ENCODE results near the gene ELOB. TPM values are rescaled to one million over a fixed set of nuclear protein-coding genes. Genes with fewer than 3 reads are reported as not detected.

Gene ELOB
- total and polyA plus RNA-seq, 2 of the 13 experiments (the other 11 are each of a cell fraction or from before 2014, with no cell fraction given): 208 to 225 TPM

DNA sequence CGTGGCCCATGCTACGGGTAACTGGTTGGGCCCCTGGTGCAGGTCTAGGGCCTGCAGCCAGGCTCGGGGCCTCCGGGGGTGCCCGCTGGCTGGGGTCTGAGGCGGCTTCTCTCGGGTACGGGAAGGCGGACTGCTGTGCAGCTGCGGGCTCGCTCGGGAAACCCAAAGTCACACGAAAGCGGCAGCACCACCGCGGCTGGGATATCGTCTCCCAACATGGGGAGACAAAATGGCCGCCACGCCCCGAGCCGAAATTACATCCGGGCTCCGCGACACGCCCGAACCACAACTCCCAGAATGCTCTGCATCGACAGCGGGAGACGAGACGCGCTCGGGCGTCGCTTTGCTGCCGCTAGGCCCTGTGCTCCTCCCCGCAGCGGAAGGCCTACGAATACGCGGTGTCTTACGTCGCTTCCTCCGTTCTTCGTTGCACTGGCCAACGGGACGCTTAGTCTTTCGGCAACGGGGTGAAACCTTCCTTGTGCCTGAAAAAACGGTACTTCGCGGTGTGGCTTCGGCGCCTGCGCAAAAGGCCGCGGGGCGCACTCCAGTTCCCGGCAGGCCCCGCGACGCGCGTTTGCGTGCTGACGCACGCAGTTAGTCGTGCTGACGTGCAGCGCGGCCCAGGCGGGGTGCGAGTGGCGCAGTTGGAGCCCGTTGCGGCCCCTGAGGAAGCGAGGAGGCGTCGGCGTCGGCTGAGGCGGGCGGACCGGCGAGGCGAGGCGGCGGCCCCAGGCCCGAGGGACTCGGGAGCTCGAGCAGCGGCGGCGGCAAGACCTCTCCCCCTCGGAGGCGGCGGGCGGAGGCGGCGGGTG, 24.8 kb downstream of the ELOB start, which contains the start of gene SRRM2 (continued):
- TF ChIP-seq, protein P1, sequence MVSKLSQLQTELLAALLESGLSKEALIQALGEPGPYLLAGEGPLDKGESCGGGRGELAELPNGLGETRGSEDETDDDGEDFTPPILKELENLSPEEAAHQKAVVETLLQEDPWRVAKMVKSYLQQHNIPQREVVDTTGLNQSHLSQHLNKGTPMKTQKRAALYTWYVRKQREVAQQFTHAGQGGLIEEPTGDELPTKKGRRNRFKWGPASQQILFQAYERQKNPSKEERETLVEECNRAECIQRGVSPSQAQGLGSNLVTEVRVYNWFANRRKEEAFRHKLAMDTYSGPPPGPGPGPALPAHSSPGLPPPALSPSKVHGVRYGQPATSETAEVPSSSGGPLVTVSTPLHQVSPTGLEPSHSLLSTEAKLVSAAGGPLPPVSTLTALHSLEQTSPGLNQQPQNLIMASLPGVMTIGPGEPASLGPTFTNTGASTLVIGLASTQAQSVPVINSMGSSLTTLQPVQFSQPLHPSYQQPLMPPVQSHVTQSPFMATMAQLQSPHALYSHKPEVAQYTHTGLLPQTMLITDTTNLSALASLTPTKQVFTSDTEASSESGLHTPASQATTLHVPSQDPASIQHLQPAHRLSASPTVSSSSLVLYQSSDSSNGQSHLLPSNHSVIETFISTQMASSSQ (IDR thresholded peaks at IDR 0.05; ENCODE audit: low read depth): no peak
- TF ChIP-seq, protein P1 (CRISPR knock-in tag; IDR thresholded peaks at IDR 0.05; ENCODE audit: borderline replicate concordance): peak; percentile 70; the same call in 1 of the 2 replicates
- TF ChIP-seq SP5 (CRISPR knock-in tag; IDR thresholded peaks at IDR 0.05; ENCODE audit: borderline replicate concordance, low read depth) (no peak), ZNF577 (CRISPR knock-in tag; IDR thresholded peaks at IDR 0.05; ENCODE audit: borderline replicate concordance, low read depth) (no peak; the same call in 1 of the 2 replicates), TOE1 (CRISPR knock-in tag; IDR thresholded peaks at IDR 0.05) (no peak), FIP1L1 (IDR thresholded peaks at IDR 0.05; ENCODE audit: borderline replicate concordance, insufficient read depth, low read depth, low read length) (0 out of 2 replicates have a peak, but pooled peaks have one; percentile 44), ZNF335 (CRISPR knock-in tag; IDR thresholded peaks at IDR 0.05) (peak; percentile 82), ATAD3A (CRISPR knock-in tag; IDR thresholded peaks at IDR 0.05) (no peak), GATA4 (IDR thresholded peaks at IDR 0.05; ENCODE audit: borderline replicate concordance, low read depth) (no peak; the same call in 1 of the 2 replicates), ZNF207 (IDR thresholded peaks at IDR 0.05; ENCODE audit: borderline replicate concordance) (no peak), ZFAT (CRISPR knock-in tag; conservative IDR thresholded peaks at IDR 0.05) (peak; percentile 55; the same call in 1 of the 2 replicates)
- TF ChIP-seq, protein P2, sequence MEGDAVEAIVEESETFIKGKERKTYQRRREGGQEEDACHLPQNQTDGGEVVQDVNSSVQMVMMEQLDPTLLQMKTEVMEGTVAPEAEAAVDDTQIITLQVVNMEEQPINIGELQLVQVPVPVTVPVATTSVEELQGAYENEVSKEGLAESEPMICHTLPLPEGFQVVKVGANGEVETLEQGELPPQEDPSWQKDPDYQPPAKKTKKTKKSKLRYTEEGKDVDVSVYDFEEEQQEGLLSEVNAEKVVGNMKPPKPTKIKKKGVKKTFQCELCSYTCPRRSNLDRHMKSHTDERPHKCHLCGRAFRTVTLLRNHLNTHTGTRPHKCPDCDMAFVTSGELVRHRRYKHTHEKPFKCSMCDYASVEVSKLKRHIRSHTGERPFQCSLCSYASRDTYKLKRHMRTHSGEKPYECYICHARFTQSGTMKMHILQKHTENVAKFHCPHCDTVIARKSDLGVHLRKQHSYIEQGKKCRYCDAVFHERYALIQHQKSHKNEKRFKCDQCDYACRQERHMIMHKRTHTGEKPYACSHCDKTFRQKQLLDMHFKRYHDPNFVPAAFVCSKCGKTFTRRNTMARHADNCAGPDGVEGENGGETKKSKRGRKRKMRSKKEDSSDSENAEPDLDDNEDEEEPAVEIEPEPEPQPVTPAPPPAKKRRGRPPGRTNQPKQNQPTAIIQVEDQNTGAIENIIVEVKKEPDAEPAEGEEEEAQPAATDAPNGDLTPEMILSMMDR (CRISPR knock-in tag; IDR thresholded peaks at IDR 0.05): peak; percentile 17; the same call in 1 of the 2 replicates
- TF ChIP-seq, protein P3, sequence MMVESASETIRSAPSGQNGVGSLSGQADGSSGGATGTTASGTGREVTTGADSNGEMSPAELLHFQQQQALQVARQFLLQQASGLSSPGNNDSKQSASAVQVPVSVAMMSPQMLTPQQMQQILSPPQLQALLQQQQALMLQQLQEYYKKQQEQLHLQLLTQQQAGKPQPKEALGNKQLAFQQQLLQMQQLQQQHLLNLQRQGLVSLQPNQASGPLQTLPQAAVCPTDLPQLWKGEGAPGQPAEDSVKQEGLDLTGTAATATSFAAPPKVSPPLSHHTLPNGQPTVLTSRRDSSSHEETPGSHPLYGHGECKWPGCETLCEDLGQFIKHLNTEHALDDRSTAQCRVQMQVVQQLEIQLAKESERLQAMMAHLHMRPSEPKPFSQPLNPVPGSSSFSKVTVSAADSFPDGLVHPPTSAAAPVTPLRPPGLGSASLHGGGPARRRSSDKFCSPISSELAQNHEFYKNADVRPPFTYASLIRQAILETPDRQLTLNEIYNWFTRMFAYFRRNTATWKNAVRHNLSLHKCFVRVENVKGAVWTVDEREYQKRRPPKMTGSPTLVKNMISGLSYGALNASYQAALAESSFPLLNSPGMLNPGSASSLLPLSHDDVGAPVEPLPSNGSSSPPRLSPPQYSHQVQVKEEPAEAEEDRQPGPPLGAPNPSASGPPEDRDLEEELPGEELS (CRISPR knock-in tag; IDR thresholded peaks at IDR 0.05): peak; percentile 30
- TF ChIP-seq, protein P4, sequence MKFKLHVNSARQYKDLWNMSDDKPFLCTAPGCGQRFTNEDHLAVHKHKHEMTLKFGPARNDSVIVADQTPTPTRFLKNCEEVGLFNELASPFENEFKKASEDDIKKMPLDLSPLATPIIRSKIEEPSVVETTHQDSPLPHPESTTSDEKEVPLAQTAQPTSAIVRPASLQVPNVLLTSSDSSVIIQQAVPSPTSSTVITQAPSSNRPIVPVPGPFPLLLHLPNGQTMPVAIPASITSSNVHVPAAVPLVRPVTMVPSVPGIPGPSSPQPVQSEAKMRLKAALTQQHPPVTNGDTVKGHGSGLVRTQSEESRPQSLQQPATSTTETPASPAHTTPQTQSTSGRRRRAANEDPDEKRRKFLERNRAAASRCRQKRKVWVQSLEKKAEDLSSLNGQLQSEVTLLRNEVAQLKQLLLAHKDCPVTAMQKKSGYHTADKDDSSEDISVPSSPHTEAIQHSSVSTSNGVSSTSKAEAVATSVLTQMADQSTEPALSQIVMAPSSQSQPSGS (CRISPR knock-in tag; IDR thresholded peaks at IDR 0.05): no peak
- TF ChIP-seq, protein P5, sequence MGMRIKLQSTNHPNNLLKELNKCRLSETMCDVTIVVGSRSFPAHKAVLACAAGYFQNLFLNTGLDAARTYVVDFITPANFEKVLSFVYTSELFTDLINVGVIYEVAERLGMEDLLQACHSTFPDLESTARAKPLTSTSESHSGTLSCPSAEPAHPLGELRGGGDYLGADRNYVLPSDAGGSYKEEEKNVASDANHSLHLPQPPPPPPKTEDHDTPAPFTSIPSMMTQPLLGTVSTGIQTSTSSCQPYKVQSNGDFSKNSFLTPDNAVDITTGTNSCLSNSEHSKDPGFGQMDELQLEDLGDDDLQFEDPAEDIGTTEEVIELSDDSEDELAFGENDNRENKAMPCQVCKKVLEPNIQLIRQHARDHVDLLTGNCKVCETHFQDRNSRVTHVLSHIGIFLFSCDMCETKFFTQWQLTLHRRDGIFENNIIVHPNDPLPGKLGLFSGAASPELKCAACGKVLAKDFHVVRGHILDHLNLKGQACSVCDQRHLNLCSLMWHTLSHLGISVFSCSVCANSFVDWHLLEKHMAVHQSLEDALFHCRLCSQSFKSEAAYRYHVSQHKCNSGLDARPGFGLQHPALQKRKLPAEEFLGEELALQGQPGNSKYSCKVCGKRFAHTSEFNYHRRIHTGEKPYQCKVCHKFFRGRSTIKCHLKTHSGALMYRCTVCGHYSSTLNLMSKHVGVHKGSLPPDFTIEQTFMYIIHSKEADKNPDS (CRISPR knock-in tag; IDR thresholded peaks at IDR 0.05): no peak; the same call in 1 of the 2 replicates

Data from HepG2 (cell line).